HG03139 (cell line): ENCODE measurements around the gene RGS5.
"Not testable (repeated sequence)": the region's sequence is repeated elsewhere in the genome, so short reads cannot be mapped to it uniquely, and the experiment has no call there.

Experiments
- ATAC-seq: cut with Tn5 transposase; IDR thresholded peaks from one replicate; pipeline ENCODE4 v1.9.1; 2021; ENCODE audit not compliant: unreplicated experiment

RGS5 gene

GRCh38 chr1:163202833-163203451 lies at the start of gene RGS5:
Gene RGS5 (minus strand): TSS chr1:163202916. CDS start chr1:163202835, 81 bp downstream.
- ATAC-seq, result no peak

- ATAC-seq, result no peak
Observed at GRCh38 chr1:163250382-163250974, 47.8 kb upstream of the RGS5 start.

GRCh38 chr1:163248064-163248463 lies 45.3 kb upstream of the RGS5 start:
- ATAC-seq, result no peak

GRCh38 chr1:163244648-163245047 lies 41.9 kb upstream of the RGS5 start:
- ATAC-seq, result not testable (repeated sequence)

- no peak for ATAC-seq
Observed at GRCh38 chr1:163241746-163242145, 39.0 kb upstream of the RGS5 start.

GRCh38 chr1:163240705-163241104 lies 38.0 kb upstream of the RGS5 start:
- no peak for ATAC-seq

GRCh38 chr1:163233643-163234042 lies 30.9 kb upstream of the RGS5 start:
- not testable (repeated sequence) for ATAC-seq

- ATAC-seq, result no peak
Observed at GRCh38 chr1:163231385-163231784, 28.7 kb upstream of the RGS5 start.

GRCh38 chr1:163230827-163231226 lies 28.1 kb upstream of the RGS5 start:
- no peak for ATAC-seq

GRCh38 chr1:163228271-163228670 lies 25.6 kb upstream of the RGS5 start:
- not testable (repeated sequence) for ATAC-seq

- ATAC-seq, result no peak
Observed at GRCh38 chr1:163227126-163227525, 24.4 kb upstream of the RGS5 start.

GRCh38 chr1:163213626-163214025 lies 10.9 kb upstream of the RGS5 start:
- no peak for ATAC-seq

GRCh38 chr1:163211667-163212066 lies 9.0 kb upstream of the RGS5 start:
- no peak for ATAC-seq

- ATAC-seq, result no peak
Observed at GRCh38 chr1:163205513-163205912, 2.8 kb upstream of the RGS5 start.

- ATAC-seq, result no peak
Observed at GRCh38 chr1:163203561-163203960, 845 bp upstream of the RGS5 start.

- ATAC-seq, result no peak
Observed at GRCh38 chr1:163201906-163202305, 810 bp downstream of the RGS5 start.

GRCh38 chr1:163197022-163197421 lies 5.7 kb downstream of the RGS5 start:
- no peak for ATAC-seq

GRCh38 chr1:163196449-163196787 lies 6.3 kb downstream of the RGS5 start:
- ATAC-seq, result no peak

GRCh38 chr1:163195728-163196448 lies 6.8 kb downstream of the RGS5 start:
- ATAC-seq, result no peak

GRCh38 chr1:163191301-163191700 lies 11.4 kb downstream of the RGS5 start:
- ATAC-seq, result no peak

GRCh38 chr1:163188947-163189346 lies 13.8 kb downstream of the RGS5 start:
- no peak for ATAC-seq

GRCh38 chr1:163187849-163188248 lies 14.9 kb downstream of the RGS5 start:
- no peak for ATAC-seq
